ENCODE data around the gene ZNF503. TPM values are rescaled to one million over a fixed set of nuclear protein-coding genes. Genes with fewer than 3 reads are reported as not detected.

Gene ZNF503
- total RNA-seq, 4 donors from 2014 or later = 5.7 to 7.6 (median 6.6) TPM

GRCh38 chr10:75436896-75437295 lies 35.3 kb upstream of the ZNF503 start:
- Histone ChIP-seq H3K4me1 (peaks cover 10% of the 10 kb centered on the region), H3K27me3 (no peaks in the 10 kb centered on the region), H3K9me3 (no peaks in the 10 kb centered on the region), H3K4me3 (no peak overlapping the region), H3K27ac (no peak overlapping the region), H3K36me3 (no peaks in the 10 kb centered on the region)
- no peak for DNase-seq (ENCODE audit: low spot score in 2 of 2)
- TF ChIP-seq POLR2A (IDR thresholded peaks at IDR 0.05) (no peak), EP300 (IDR thresholded peaks at IDR 0.05) (no peak), POLR2AphosphoS5 (IDR thresholded peaks at IDR 0.05) (no peak)
- TF ChIP-seq, protein P1, sequence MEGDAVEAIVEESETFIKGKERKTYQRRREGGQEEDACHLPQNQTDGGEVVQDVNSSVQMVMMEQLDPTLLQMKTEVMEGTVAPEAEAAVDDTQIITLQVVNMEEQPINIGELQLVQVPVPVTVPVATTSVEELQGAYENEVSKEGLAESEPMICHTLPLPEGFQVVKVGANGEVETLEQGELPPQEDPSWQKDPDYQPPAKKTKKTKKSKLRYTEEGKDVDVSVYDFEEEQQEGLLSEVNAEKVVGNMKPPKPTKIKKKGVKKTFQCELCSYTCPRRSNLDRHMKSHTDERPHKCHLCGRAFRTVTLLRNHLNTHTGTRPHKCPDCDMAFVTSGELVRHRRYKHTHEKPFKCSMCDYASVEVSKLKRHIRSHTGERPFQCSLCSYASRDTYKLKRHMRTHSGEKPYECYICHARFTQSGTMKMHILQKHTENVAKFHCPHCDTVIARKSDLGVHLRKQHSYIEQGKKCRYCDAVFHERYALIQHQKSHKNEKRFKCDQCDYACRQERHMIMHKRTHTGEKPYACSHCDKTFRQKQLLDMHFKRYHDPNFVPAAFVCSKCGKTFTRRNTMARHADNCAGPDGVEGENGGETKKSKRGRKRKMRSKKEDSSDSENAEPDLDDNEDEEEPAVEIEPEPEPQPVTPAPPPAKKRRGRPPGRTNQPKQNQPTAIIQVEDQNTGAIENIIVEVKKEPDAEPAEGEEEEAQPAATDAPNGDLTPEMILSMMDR (IDR thresholded peaks at IDR 0.05) = no peak

GRCh38 chr10:75435291-75435690 lies 33.7 kb upstream of the ZNF503 start:
- no peak for DNase-seq (ENCODE audit: low spot score in 2 of 2)
- Histone ChIP-seq H3K27ac (no peak overlapping the region), H3K9me3 (no peaks in the 10 kb centered on the region), H3K36me3 (no peaks in the 10 kb centered on the region), H3K4me1 (peaks cover 26% of the 10 kb centered on the region), H3K27me3 (no peaks in the 10 kb centered on the region), H3K4me3 (no peak overlapping the region)
- 94% methylated on average over 2 of the region's 2 CpGs for WGBS
- no peak for TF ChIP-seq POLR2AphosphoS5 (IDR thresholded peaks at IDR 0.05)
- no peak for TF ChIP-seq EP300 (IDR thresholded peaks at IDR 0.05)
- no peak for TF ChIP-seq POLR2A (IDR thresholded peaks at IDR 0.05)

DNA sequence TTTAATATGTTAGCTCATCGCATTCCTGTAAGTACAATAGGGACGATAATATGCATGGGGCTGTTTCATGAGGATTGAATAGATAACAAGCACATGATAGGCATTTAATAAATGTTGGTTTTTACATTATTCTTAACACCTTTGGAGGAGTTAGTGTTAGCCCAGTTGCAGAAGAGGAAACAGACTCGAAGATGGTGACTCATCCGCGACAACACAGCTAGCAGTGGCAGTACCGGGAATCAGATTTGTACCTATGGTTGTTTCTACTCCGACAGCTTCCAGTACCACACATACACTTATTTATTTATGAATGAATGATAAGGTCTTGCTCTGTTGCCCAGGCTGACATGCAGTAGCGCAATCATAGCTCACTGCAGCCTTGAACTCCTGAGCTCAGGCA lies 32.7 kb upstream of the ZNF503 start:
- no peak for DNase-seq (ENCODE audit: low spot score in 2 of 2)
- no peaks in the 10 kb centered on the region for H3K9me3 ChIP-seq
- H3K27ac ChIP-seq = no peak overlapping the region
- 94% methylated on average over 8 of the region's 8 CpGs for WGBS
- no peak overlapping the region for H3K4me3 ChIP-seq
- peaks cover 35% of the 10 kb centered on the region for H3K4me1 ChIP-seq
- no peaks in the 10 kb centered on the region for H3K27me3 ChIP-seq
- no peaks in the 10 kb centered on the region for H3K36me3 ChIP-seq
- TF ChIP-seq POLR2A (IDR thresholded peaks at IDR 0.05) (no peak), POLR2AphosphoS5 (IDR thresholded peaks at IDR 0.05) (no peak), EP300 (IDR thresholded peaks at IDR 0.05) (no peak)
- TF ChIP-seq, protein P1 (IDR thresholded peaks at IDR 0.05) = no peak

DNA sequence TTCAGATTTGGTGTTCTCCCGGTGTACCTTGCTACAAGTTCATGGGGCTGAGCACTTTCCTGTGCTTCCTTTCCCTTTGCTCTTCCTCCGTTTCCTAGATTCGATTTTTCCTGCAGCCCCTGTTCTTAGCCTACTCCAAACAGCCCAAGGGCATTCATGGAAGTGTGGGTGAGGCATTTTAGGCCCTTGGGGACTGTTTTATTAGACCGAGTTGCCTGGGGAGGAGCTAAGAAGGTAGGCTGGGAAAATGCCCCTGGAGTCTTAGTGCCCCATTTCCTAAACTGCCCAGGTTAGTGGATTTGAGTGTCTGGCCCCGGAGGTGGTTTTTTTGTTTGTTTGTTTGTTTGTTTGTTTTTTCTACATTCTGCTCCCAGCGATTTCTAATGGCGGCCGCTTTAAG lies 31.7 kb upstream of the ZNF503 start:
- DNase-seq (ENCODE audit: low spot score in 2 of 2) = no peak
- H3K9me3 ChIP-seq = no peaks in the 10 kb centered on the region
- 83% methylated on average over 8 of the region's 8 CpGs for WGBS
- peaks cover 45% of the 10 kb centered on the region for H3K4me1 ChIP-seq
- no peak overlapping the region for H3K27ac ChIP-seq
- no peak overlapping the region for H3K4me3 ChIP-seq
- H3K27me3 ChIP-seq = no peaks in the 10 kb centered on the region
- TF ChIP-seq POLR2A (IDR thresholded peaks at IDR 0.05) (no peak), EP300 (IDR thresholded peaks at IDR 0.05) (no peak), POLR2AphosphoS5 (IDR thresholded peaks at IDR 0.05) (no peak)
- TF ChIP-seq, protein P1 (IDR thresholded peaks at IDR 0.05) = no peak
- no peaks in the 10 kb centered on the region for H3K36me3 ChIP-seq

- peaks cover 50% of the 10 kb centered on the region for H3K4me1 ChIP-seq
- WGBS = 94% methylated on average over 5 of the region's 5 CpGs
- no peaks in the 10 kb centered on the region for H3K36me3 ChIP-seq
- H3K27ac ChIP-seq = no peak overlapping the region
- TF ChIP-seq POLR2AphosphoS5 (IDR thresholded peaks at IDR 0.05) (no peak), POLR2A (IDR thresholded peaks at IDR 0.05) (no peak), EP300 (IDR thresholded peaks at IDR 0.05) (no peak)
- TF ChIP-seq, protein P1 (IDR thresholded peaks at IDR 0.05) = no peak
- H3K27me3 ChIP-seq = no peaks in the 10 kb centered on the region
- no peak overlapping the region for H3K4me3 ChIP-seq
- no peak for DNase-seq (ENCODE audit: low spot score in 2 of 2)
- H3K9me3 ChIP-seq = no peaks in the 10 kb centered on the region
Observed at GRCh38 chr10:75432763-75433162, 31.2 kb upstream of the ZNF503 start.

DNA sequence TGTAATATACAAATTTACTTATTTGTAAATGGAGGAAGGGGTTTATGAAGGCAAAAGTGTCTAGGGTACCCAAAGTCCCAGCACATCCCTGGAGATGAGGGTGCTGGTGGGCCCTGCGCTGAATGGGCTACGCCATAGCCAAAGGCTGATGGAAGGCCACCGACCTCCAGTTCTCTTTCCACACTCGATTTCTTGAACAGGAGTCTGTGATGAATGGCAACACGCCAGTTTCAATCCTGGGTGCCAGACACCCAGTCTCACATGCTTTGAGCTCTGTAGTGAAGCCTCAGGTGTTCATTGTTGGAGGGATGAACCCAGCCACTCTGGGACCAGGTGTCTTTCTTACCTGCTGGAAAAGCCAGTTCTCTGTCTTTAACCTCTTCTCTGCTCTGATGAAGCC lies 30.6 kb upstream of the ZNF503 start:
- DNase-seq (ENCODE audit: low spot score in 2 of 2) = no peak
- Histone ChIP-seq H3K36me3 (no peaks in the 10 kb centered on the region), H3K27ac (no peak overlapping the region), H3K9me3 (no peaks in the 10 kb centered on the region), H3K27me3 (no peaks in the 10 kb centered on the region), H3K4me1 (peaks cover 52% of the 10 kb centered on the region), H3K4me3 (peak overlapping the region; percentile 64)
- TF ChIP-seq EP300 (IDR thresholded peaks at IDR 0.05) = no peak
- no peak for TF ChIP-seq POLR2A (IDR thresholded peaks at IDR 0.05)
- TF ChIP-seq, protein P1 (IDR thresholded peaks at IDR 0.05) = no peak
- no peak for TF ChIP-seq POLR2AphosphoS5 (IDR thresholded peaks at IDR 0.05)
- WGBS = 78% methylated on average over 4 of the region's 5 CpGs
